ENCODE measurements around the gene PLCD3. TPM values are rescaled to one million over a fixed set of nuclear protein-coding genes. Genes with fewer than 3 reads are reported as not detected.

The PLCD3 gene
- total RNA-seq, 4 donors from 2014 or later = 38.6 to 186 (median 75.1) TPM

GRCh38 chr17:45093444-45094110, 38.7 kb downstream of the PLCD3 start:
- TF ChIP-seq CTCF (IDR thresholded peaks at IDR 0.05 in 4 of 5, conservative IDR thresholded peaks at IDR 0.05 in 1 of 5) (no peak), POLR2A (IDR thresholded peaks at IDR 0.05) (no peak)
- in situ Hi-C loops (cut with MboI; ENCODE audit: low sequenced_read_pairs in 4 of 4) (no loop called here), intact Hi-C loops (cut with DNase I; ENCODE audit: low total_unique reads) (no loop called here)
- Histone ChIP-seq H3K27ac (peak overlapping the region; percentile 88 to 97 (median 96)), H3K27me3 (no peaks in the 10 kb centered on the region), H3K36me3 (peaks cover 0 to 76% of the 10 kb centered on the region in 2 donors), H3K4me1 (peaks cover 53 to 73% of the 10 kb centered on the region in 2 donors), H3K9me3 (no peaks in the 10 kb centered on the region), H3K4me3 (peak overlapping the region in 1 of 4 donors; percentile 31)
- DNase-seq (peak; percentile 73 to 83), ATAC-seq (peak; percentile 54 to 67)

- ATAC-seq (peak; percentile 85), DNase-seq (peak; percentile 95 to 97)
- H3K27me3 ChIP-seq = no peaks in the 10 kb centered on the region
- no peak for TF ChIP-seq CTCF (IDR thresholded peaks at IDR 0.05 in 4 of 5, conservative IDR thresholded peaks at IDR 0.05 in 1 of 5)
- peak in 1 of 2 donors; percentile 35 for TF ChIP-seq POLR2A (IDR thresholded peaks at IDR 0.05)
- peak overlapping the region in 1 of 4 donors; percentile 31 for H3K4me3 ChIP-seq
- no peaks in the 10 kb centered on the region for H3K9me3 ChIP-seq
- peak overlapping the region; percentile 88 to 97 (median 96) for H3K27ac ChIP-seq
- H3K36me3 ChIP-seq = peaks cover 0 to 73% of the 10 kb centered on the region in 2 donors
- intact Hi-C loops (cut with DNase I; ENCODE audit: low total_unique reads) = no loop called here
- in situ Hi-C loops (cut with MboI; ENCODE audit: low sequenced_read_pairs in 4 of 4) = no loop called here
- peaks cover 55 to 73% of the 10 kb centered on the region in 2 donors for H3K4me1 ChIP-seq
These were observed 39.3 kb downstream of the PLCD3 start for GRCh38 chr17:45092911-45093430.

GRCh38 chr17:45091778-45092425, 40.4 kb downstream of the PLCD3 start:
- Histone ChIP-seq H3K4me1 (peaks cover 65 to 80% of the 10 kb centered on the region in 2 donors), H3K27ac (peak overlapping the region; percentile 88 to 97 (median 96)), H3K4me3 (no peak overlapping the region), H3K9me3 (no peaks in the 10 kb centered on the region), H3K36me3 (peaks cover 0 to 72% of the 10 kb centered on the region in 2 donors), H3K27me3 (no peaks in the 10 kb centered on the region)
- DNase-seq (peak; percentile 58), ATAC-seq (peak; percentile 6 to 21)
- intact Hi-C loops (cut with DNase I; ENCODE audit: low total_unique reads) (no loop called here), in situ Hi-C loops (cut with MboI; ENCODE audit: low sequenced_read_pairs in 4 of 4) (no loop called here)
- no peak for TF ChIP-seq POLR2A (IDR thresholded peaks at IDR 0.05)
- TF ChIP-seq CTCF (IDR thresholded peaks at IDR 0.05 in 4 of 5, conservative IDR thresholded peaks at IDR 0.05 in 1 of 5) = no peak

- H3K4me3 ChIP-seq = no peak overlapping the region
- H3K27me3 ChIP-seq = no peaks in the 10 kb centered on the region
- ATAC-seq (no peak), DNase-seq (peak in 1 of 2 donors; percentile 11)
- peaks cover 71 to 77% of the 10 kb centered on the region in 2 donors for H3K4me1 ChIP-seq
- in situ Hi-C loops (cut with MboI; ENCODE audit: low sequenced_read_pairs in 4 of 4) (no loop called here), intact Hi-C loops (cut with DNase I; ENCODE audit: low total_unique reads) (no loop called here)
- H3K36me3 ChIP-seq = peaks cover 0 to 72% of the 10 kb centered on the region in 2 donors
- no peak for TF ChIP-seq CTCF (IDR thresholded peaks at IDR 0.05 in 4 of 5, conservative IDR thresholded peaks at IDR 0.05 in 1 of 5)
- no peak for TF ChIP-seq POLR2A (IDR thresholded peaks at IDR 0.05)
- H3K9me3 ChIP-seq = no peaks in the 10 kb centered on the region
- H3K27ac ChIP-seq = peak overlapping the region; percentile 88 to 97 (median 96)
These were observed 41.6 kb downstream of the PLCD3 start for GRCh38 chr17:45090711-45091110.

Measured in gastrocnemius medialis (tissue), 4 donors.